ENCODE data around the gene PKP2.
"Not testable (repeated sequence)": the region's sequence is repeated elsewhere in the genome, so short reads cannot be mapped to it uniquely, and the experiment has no call there.

GRCh38 chr12:32872416-32872815 lies 24.2 kb downstream of the PKP2 start:
- not testable (repeated sequence) for TF ChIP-seq CTCF, POLR2A, POLR2AphosphoS5, EP300 (IDR thresholded peaks at IDR 0.05)
